Body of pancreas (tissue), 4 donors: ENCODE measurements around the gene SYNPO2. TPM values are rescaled to one million over a fixed set of nuclear protein-coding genes. Genes with fewer than 3 reads are reported as not detected.

Experiments
- ATAC-seq: fragments of 150-250 bp; one replicate; pipeline ENCODE4 v1.9.1; 2016
- DNase-seq, 4 donors: peaks; one replicate each; pipeline ENCODE4 v3.0.0-alpha.2; 2019
- H3K27ac ChIP-seq, 4 donors: fragments of 200-600 bp; sonication (generic); 1 replicate in 3 of 4; 2 replicates in 1 of 4; pipeline versions ENCODE4 v1.5.1 to v1.6.1; 2016 to 2019; ENCODE audit warnings: mild to moderate bottlenecking in 1 of 4, mixed read lengths in 1 of 4, moderate library complexity in 1 of 4
- H3K27me3 ChIP-seq, 2 donors: fragments of 200-600 bp; sonication (generic); one replicate each; pipeline ENCODE4 v1.6.0; 2016; ENCODE audit warnings: mild to moderate bottlenecking in 1 of 2
- H3K36me3 ChIP-seq, 2 donors: fragments of 200-600 bp; sonication (generic); replicated peaks in 1 of 2; 2 replicates each; pipeline ENCODE4 v1.5.1; 2016; ENCODE audit warnings: low read depth in 2 of 2; ENCODE audit not compliant: insufficient read depth in 1 of 2
- H3K4me1 ChIP-seq: fragments of 200-600 bp; sonication (generic); one replicate; pipeline ENCODE4 v1.6.0; 2016
- H3K4me3 ChIP-seq, 2 donors: fragments of 200-600 bp; sonication (generic); 1 replicate in 1 of 2; 2 replicates in 1 of 2; pipeline ENCODE4 v1.5.1; 2016 to 2019
- H3K9me3 ChIP-seq, 3 donors: fragments of 200-600 bp; sonication (generic); 1 replicate in 2 of 3; 2 replicates in 1 of 3; pipeline ENCODE4 v1.5.1; 2016
- CTCF ChIP-seq, 7 experiments: fragments of 450-650 bp in 4 of 7; fragments of 200-600 bp in 3 of 7; sonication (generic) in 3 of 7; IDR thresholded peaks; one replicate each; pipeline ENCODE4 v1.5.1; 2016 to 2019; ENCODE audit warnings: antibody characterized with exemption in 7 of 7
- POLR2A ChIP-seq, 3 donors: fragments of 450-650 bp; IDR thresholded peaks; one replicate each; pipeline ENCODE4 v1.6.1; 2016; ENCODE audit warnings: antibody characterized with exemption in 3 of 3, mild to moderate bottlenecking in 2 of 3
- WGBS, 2 donors: methylation state at CpG; one replicate each; pipeline ENCODE4 v1.1.5; 2017; 5-methylcytosine and 5-hydroxymethylcytosine counted together
- intact Hi-C: fragments of 100-400 bp; cut with DNase I; formaldehyde crosslinking; loops from one replicate; pipeline ENCODE4 v1.15.1; 2023
- total RNA-seq, 2 donors: library from RNA; depleted of rRNA; stranded (reverse); fragments of >200 nt; gene quantifications; one replicate each; pipeline ENCODE4 v1.1.0, GENCODE V29; 2016

Gene SYNPO2
- total RNA-seq, 2 donors from 2014 or later: 7.6 to 19.5 TPM

GRCh38 chr4:119038116-119038841 lies 149.6 kb downstream of the SYNPO2 start:
- Histone ChIP-seq H3K9me3 (no peaks in the 10 kb centered on the region), H3K27ac (peak overlapping the region in 1 of 4 donors; percentile 5), H3K36me3 (no peaks in the 10 kb centered on the region), H3K4me3 (no peak overlapping the region), H3K27me3 (no peaks in the 10 kb centered on the region), H3K4me1 (peaks cover 7% of the 10 kb centered on the region)
- intact Hi-C loops: no loop called here
- DNase-seq: no peak
- TF ChIP-seq CTCF (IDR thresholded peaks at IDR 0.05) (no peak), POLR2A (IDR thresholded peaks at IDR 0.05) (no peak)
- WGBS, 2 donors: 65 to 68% methylated on average over 5 of the region's 5 CpGs
- ATAC-seq: no peak

- DNase-seq (no peak), ATAC-seq (no peak)
- H3K9me3 ChIP-seq: no peaks in the 10 kb centered on the region
- H3K36me3 ChIP-seq: no peaks in the 10 kb centered on the region
- no peaks in the 10 kb centered on the region for H3K27me3 ChIP-seq
- no peak overlapping the region for H3K27ac ChIP-seq
- intact Hi-C loops: no loop called here
- H3K4me1 ChIP-seq: peaks cover 7% of the 10 kb centered on the region
- no peak overlapping the region for H3K4me3 ChIP-seq
- 58 to 62% methylated on average over 1 of the region's 1 CpG for WGBS, 2 donors
- TF ChIP-seq POLR2A (IDR thresholded peaks at IDR 0.05) (no peak), CTCF (IDR thresholded peaks at IDR 0.05) (no peak)
These were observed 150.5 kb downstream of the SYNPO2 start for GRCh38 chr4:119039160-119039559.

- no peak for TF ChIP-seq POLR2A (IDR thresholded peaks at IDR 0.05)
- peak in 1 of 7 experiments; percentile 4 for TF ChIP-seq CTCF (IDR thresholded peaks at IDR 0.05)
- H3K27ac ChIP-seq: no peak overlapping the region
- H3K9me3 ChIP-seq: no peaks in the 10 kb centered on the region
- H3K36me3 ChIP-seq: no peaks in the 10 kb centered on the region
- 54 to 61% methylated on average over 4 of the region's 4 CpGs for WGBS, 2 donors
- intact Hi-C loops: loop anchor here (5.0 kb wide), 1 partner anchor 248 kb away; no protein-coding TSS in a partner anchor
- H3K27me3 ChIP-seq: no peaks in the 10 kb centered on the region
- ATAC-seq: no peak
- H3K4me1 ChIP-seq: peaks cover 7% of the 10 kb centered on the region
- H3K4me3 ChIP-seq: no peak overlapping the region
- peak in 1 of 4 donors; percentile 13 for DNase-seq
These were observed 151.1 kb downstream of the SYNPO2 start for GRCh38 chr4:119039779-119040178.

- H3K27ac ChIP-seq: no peak overlapping the region
- no peak for TF ChIP-seq POLR2A (IDR thresholded peaks at IDR 0.05)
- no peaks in the 10 kb centered on the region for H3K36me3 ChIP-seq
- H3K9me3 ChIP-seq: no peaks in the 10 kb centered on the region
- WGBS, 2 donors: 72 to 83% methylated on average over 3 of the region's 3 CpGs
- DNase-seq (no peak), ATAC-seq (no peak)
- no peak overlapping the region for H3K4me3 ChIP-seq
- peaks cover 7% of the 10 kb centered on the region for H3K4me1 ChIP-seq
- no peaks in the 10 kb centered on the region for H3K27me3 ChIP-seq
- intact Hi-C loops: loop anchor here (5.0 kb wide), 1 partner anchor 247 kb away; no protein-coding TSS in a partner anchor
These were observed 151.6 kb downstream of the SYNPO2 start for GRCh38 chr4:119040261-119040660.

GRCh38 chr4:119040694-119041185 lies 152.1 kb downstream of the SYNPO2 start:
- no peaks in the 10 kb centered on the region for H3K36me3 ChIP-seq
- DNase-seq (no peak), ATAC-seq (no peak)
- no peak overlapping the region for H3K27ac ChIP-seq
- WGBS, 2 donors: 78 to 80% methylated on average over 2 of the region's 2 CpGs
- no peaks in the 10 kb centered on the region for H3K27me3 ChIP-seq
- TF ChIP-seq CTCF (IDR thresholded peaks at IDR 0.05): no peak
- no peaks in the 10 kb centered on the region for H3K9me3 ChIP-seq
- H3K4me3 ChIP-seq: no peak overlapping the region
- H3K4me1 ChIP-seq: peaks cover 7% of the 10 kb centered on the region
- intact Hi-C loops: loop anchor here (5.0 kb wide), 1 partner anchor 247 kb away; no protein-coding TSS in a partner anchor
